ENCODE measurements around the gene RAP1GAP.

The RAP1GAP gene

DNA sequence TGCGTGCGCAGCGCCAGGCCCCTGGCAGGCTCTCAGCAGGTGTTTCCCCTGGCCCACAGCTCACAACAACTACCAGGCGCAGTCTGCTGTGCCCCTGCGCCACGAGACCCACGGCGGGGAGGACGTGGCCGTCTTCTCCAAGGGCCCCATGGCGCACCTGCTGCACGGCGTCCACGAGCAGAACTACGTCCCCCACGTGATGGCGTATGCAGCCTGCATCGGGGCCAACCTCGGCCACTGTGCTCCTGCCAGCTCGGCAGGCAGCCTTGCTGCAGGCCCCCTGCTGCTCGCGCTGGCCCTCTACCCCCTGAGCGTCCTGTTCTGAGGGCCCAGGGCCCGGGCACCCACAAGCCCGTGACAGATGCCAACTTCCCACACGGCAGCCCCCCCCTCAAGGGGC is 91.8 kb downstream of the RAP1GAP start:
- no peak for ATAC-seq
- no peaks in the 10 kb centered on the region for H3K36me3 Mint-ChIP-seq
- H3K27me3 Mint-ChIP-seq, result peaks cover 35% of the 10 kb centered on the region
- H3K27ac Mint-ChIP-seq, result no peak overlapping the region
- no peak overlapping the region for H3K4me3 Mint-ChIP-seq
- H3K9me3 Mint-ChIP-seq, result peaks cover 3% of the 10 kb centered on the region
- H3K4me1 Mint-ChIP-seq, result peaks cover 9% of the 10 kb centered on the region

DNA sequence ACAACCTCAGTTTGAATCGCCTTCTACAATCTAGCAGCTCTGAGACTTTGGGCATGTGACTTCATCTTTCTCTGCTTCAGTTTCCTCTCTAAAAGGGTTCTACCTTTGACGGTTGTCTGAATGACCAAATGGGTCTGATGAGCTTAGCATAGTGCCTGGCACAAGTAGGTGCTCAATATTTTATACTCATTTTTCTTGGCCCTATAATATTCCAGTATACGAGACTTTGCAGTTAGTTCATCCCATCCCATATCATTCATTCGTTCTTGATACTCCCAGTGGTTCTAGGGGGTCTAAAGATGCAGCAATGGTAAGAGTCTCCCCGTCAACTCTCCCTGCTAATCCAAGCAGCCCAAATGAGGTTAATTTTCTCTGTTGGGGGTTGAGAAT is 92.4 kb downstream of the RAP1GAP start:
- Mint-ChIP-seq H3K4me1 (peaks cover 9% of the 10 kb centered on the region), H3K27me3 (peaks cover 35% of the 10 kb centered on the region), H3K36me3 (no peaks in the 10 kb centered on the region), H3K9me3 (peaks cover 3% of the 10 kb centered on the region), H3K4me3 (no peak overlapping the region), H3K27ac (no peak overlapping the region)
- no peak for ATAC-seq

DNA sequence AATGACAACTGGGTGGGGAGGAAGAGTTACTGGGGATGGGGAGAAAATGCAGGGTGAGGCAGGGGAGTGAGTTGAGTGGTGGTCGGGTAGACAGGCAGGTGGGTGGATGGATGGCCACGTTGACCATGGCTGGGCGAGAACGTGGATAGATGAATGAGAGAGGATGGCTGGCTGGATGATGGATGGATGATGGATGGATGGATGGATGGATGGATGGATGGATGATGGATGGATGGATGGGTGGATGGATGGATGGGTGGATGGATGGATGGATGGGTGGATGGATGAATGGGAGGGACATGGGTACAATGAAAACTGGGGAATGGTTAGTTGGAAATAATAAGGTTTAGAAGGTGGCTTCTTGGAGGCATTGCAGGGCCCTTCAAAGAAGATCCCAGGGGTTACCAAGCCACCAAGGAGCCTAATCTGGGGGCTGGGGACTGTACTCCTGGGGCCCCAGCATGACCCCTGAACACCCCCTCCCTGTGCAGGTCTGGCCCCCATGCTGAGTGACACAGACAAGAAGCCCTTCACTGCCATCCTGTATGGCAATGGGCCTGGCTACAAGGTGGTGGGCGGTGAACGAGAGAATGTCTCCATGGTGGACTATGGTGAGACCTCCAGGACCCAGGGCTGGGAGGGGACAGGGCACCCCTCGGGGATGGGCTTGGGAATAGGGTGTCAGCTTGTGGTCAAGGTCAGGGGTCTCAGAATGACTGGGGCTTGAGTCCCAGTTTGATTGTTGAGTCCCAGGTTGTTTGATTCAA is 92.9 kb downstream of the RAP1GAP start:
- Mint-ChIP-seq H3K27ac (no peak overlapping the region), H3K4me3 (no peak overlapping the region), H3K36me3 (no peaks in the 10 kb centered on the region), H3K27me3 (peaks cover 35% of the 10 kb centered on the region), H3K4me1 (peaks cover 9% of the 10 kb centered on the region), H3K9me3 (peaks cover 3% of the 10 kb centered on the region)
- ATAC-seq, result no peak

DNA sequence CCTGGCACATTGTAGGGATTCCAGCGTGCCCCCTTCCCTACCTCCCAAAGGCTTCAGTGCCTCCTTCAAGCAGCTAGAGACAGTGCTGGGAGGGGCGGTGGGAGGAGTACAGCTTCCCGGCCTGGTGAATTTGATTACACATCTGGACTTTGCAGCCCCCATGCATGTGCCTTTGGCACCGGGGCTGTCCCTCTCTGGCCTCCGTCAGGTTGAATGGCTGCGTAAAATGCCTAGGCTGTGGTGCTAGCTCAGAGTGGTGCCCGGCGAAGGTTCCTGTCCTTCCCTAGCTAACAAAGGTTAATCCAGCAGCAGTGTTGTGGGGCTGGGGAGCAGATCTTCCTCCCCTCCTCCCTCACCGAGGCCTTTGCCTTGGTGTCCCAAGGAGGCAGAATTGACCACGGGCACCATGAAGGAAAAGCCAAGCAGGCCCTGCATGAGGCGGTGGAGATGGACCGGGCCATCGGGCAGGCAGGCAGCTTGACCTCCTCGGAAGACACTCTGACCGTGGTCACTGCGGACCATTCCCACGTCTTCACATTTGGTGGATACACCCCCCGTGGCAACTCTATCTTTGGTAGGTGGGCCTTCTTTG is 93.7 kb downstream of the RAP1GAP start:
- H3K27ac Mint-ChIP-seq, result no peak overlapping the region
- peaks cover 3% of the 10 kb centered on the region for H3K9me3 Mint-ChIP-seq
- H3K4me1 Mint-ChIP-seq, result peaks cover 9% of the 10 kb centered on the region
- H3K36me3 Mint-ChIP-seq, result no peaks in the 10 kb centered on the region
- ATAC-seq, result no peak
- H3K4me3 Mint-ChIP-seq, result no peak overlapping the region
- H3K27me3 Mint-ChIP-seq, result peaks cover 35% of the 10 kb centered on the region

DNA sequence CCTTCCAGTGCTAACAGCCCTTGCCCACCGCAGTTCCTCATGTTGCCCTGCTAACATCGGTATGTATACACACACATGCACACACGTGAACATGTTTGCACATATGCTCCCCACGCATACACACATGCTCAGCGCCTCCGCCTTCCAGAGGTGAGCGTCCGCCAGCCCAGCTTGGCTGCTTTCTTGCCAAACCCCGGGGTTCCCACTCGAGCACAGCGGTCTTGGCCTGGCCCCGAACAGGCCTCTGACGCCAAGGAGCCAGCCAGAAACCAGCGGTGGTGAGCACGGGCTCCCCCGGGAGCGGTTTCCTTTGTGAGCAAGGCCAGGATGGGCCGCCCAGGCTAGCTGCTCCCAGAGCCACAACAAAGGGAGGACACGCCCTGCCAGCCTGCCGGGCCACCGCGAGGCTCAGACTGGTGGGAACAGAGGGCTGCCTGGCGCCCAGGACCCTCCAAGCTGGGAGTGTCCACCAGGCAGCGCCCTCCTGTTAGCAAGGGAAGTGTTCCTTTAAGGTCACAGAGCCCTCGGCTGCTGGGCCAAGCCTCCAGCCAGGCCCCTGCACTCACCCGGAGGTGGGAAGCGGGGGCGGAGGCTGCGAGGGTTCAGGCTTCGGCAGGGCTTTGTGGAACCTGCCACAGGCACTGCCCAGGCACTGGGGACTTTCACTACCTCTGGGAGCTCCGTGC is 94.5 kb downstream of the RAP1GAP start:
- Mint-ChIP-seq H3K27ac (no peak overlapping the region), H3K36me3 (no peaks in the 10 kb centered on the region), H3K27me3 (peaks cover 35% of the 10 kb centered on the region), H3K9me3 (peaks cover 3% of the 10 kb centered on the region), H3K4me3 (no peak overlapping the region), H3K4me1 (peaks cover 9% of the 10 kb centered on the region)
- ATAC-seq, result no peak

DNA sequence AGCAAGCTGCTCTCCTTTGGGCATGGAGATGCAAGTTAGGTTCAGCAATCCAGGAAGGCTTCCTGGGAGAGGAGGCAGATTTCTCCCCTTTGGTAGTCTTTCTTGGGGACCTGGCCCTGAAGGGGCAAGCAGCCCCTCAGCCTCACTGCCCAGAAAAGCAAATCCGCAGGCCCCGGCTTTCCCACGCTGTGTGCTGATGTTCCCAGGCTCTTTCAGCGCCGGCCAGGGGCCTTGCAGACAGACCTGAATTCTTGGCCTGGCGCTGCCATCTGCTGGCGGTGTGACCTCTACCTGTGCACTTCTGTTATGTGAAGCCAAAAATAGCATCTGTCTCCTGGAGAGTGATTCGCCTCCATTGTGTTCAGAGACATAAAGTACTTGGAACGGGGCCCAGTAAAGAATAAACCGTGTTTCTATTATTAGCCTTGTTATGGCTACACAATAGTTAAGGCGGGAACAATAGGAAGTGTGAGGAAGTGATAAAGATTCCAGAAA is 95.1 kb downstream of the RAP1GAP start:
- H3K27ac Mint-ChIP-seq, result no peak overlapping the region
- peaks cover 3% of the 10 kb centered on the region for H3K9me3 Mint-ChIP-seq
- H3K27me3 Mint-ChIP-seq, result peaks cover 35% of the 10 kb centered on the region
- peaks cover 9% of the 10 kb centered on the region for H3K4me1 Mint-ChIP-seq
- peak; percentile 61 for ATAC-seq
- no peak overlapping the region for H3K4me3 Mint-ChIP-seq
- H3K36me3 Mint-ChIP-seq, result no peaks in the 10 kb centered on the region

DNA sequence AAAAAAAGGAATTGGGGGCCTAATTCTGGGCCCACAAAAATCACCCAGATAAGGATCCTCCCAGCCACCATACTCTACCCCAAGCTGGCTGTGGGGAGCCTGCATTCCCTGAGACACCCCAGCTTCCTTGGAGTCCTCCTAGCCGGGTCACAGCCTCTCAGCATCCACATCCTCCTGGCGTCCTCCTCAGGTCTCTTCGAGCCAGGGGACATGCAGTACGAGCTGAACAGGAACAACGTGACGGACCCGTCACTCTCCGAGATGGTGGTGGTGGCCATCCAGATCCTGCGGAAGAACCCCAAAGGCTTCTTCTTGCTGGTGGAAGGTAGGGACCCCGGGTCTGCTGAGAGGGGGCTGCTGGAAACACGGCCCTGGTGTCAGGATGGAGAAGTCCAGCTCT is 95.7 kb downstream of the RAP1GAP start:
- ATAC-seq, result no peak
- Mint-ChIP-seq H3K27ac (no peak overlapping the region), H3K4me1 (peaks cover 9% of the 10 kb centered on the region), H3K4me3 (no peak overlapping the region), H3K27me3 (peaks cover 35% of the 10 kb centered on the region), H3K9me3 (peaks cover 3% of the 10 kb centered on the region), H3K36me3 (peaks cover 2% of the 10 kb centered on the region)

DNA sequence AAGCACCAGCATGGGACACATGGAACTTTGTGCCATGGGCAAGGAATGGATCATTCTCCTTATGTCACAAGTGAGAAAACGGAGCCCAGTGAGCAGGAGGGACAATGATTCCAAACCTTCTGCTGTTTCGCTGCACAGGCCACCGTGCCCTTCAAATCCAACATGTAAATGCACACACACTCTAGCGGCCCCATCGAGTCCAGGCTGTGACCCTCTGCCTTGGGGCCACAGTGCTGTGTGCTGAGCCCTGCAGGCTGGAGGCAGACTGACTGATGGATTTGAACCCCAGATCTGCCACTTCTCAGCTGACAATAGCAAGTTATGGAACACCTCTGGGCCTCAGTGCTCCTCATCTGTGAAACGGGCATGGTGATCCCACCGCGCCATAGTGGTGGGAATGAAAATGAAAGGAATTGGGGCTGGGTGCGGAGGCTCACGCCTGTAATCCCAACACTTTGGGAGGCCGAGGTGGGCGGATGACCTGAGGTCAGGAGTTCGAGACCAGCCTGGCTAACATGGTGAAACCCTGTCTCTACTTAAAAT is 96.4 kb downstream of the RAP1GAP start:
- Mint-ChIP-seq H3K4me3 (no peak overlapping the region), H3K27me3 (peaks cover 35% of the 10 kb centered on the region), H3K36me3 (peaks cover 5% of the 10 kb centered on the region), H3K27ac (no peak overlapping the region), H3K4me1 (peaks cover 9% of the 10 kb centered on the region), H3K9me3 (peaks cover 3% of the 10 kb centered on the region)
- ATAC-seq, result no peak

DNA sequence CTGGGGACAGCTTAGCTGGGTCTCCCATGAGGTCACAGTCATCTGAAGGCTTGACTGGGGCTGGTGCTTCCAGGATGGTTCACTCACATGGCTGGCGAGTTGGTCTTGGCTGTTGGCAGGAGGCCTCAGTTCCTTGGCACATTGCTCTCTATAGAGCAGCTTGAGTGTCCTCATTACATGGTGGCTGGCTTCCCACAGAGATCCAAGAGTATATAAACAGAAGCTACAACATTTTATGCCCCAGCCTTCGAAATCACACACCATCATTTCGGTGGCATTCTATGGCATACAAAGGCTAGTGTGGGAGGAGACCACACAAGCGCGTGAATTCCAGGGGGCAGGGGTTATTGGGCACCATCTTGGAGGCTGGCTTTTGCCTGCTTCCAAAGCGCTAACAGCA is 96.9 kb downstream of the RAP1GAP start:
- Mint-ChIP-seq H3K27ac (no peak overlapping the region), H3K4me1 (peaks cover 9% of the 10 kb centered on the region), H3K9me3 (peaks cover 3% of the 10 kb centered on the region), H3K4me3 (no peak overlapping the region), H3K27me3 (peaks cover 35% of the 10 kb centered on the region), H3K36me3 (peaks cover 5% of the 10 kb centered on the region)
- no peak for ATAC-seq

DNA sequence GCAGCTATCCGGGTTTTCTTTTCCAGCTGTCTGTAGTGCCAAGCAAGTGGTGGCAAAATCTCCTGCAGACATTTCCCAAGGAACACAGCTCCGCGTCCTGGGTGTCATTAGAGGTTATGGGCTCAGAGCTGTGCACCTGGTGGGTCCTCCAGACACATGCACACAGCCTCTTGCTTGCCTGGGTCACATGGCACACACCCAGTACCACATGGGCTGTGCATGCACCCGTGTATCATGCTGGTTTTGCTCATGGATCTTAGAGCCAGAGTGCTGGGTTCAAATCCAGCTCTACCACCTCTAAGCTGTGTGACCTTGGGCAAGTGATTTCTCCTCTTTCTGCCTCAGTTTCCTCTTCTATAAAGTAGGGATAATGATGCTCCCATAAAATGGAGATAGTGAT is 98.3 kb downstream of the RAP1GAP start:
- peaks cover under 1% of the 10 kb centered on the region for H3K9me3 Mint-ChIP-seq
- H3K4me3 Mint-ChIP-seq, result no peak overlapping the region
- H3K4me1 Mint-ChIP-seq, result peaks cover 9% of the 10 kb centered on the region
- H3K27ac Mint-ChIP-seq, result no peak overlapping the region
- no peak for ATAC-seq
- peaks cover 5% of the 10 kb centered on the region for H3K36me3 Mint-ChIP-seq
- peaks cover 28% of the 10 kb centered on the region for H3K27me3 Mint-ChIP-seq

DNA sequence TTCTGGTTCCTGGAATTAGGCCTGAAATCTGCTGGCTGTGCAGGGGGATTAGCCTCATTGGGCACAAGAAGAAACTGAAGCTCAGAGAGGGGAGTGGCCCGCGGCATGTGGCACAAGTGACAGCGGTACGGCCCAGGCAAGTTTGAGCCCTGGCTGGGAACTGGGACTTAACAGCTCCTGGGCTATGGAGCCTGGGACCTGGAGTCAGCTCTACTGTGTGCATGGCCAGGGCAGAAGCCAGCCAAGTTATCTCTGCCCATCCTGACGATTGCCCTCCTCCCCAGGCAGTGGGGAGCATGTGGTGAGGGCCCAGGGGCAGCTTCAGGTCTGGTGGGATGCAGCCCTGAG is 98.7 kb downstream of the RAP1GAP start:
- Mint-ChIP-seq H3K9me3 (no peaks in the 10 kb centered on the region), H3K36me3 (peaks cover 5% of the 10 kb centered on the region), H3K4me3 (no peak overlapping the region), H3K27me3 (peaks cover 24% of the 10 kb centered on the region), H3K4me1 (peaks cover 9% of the 10 kb centered on the region), H3K27ac (no peak overlapping the region)
- no peak for ATAC-seq

DNA sequence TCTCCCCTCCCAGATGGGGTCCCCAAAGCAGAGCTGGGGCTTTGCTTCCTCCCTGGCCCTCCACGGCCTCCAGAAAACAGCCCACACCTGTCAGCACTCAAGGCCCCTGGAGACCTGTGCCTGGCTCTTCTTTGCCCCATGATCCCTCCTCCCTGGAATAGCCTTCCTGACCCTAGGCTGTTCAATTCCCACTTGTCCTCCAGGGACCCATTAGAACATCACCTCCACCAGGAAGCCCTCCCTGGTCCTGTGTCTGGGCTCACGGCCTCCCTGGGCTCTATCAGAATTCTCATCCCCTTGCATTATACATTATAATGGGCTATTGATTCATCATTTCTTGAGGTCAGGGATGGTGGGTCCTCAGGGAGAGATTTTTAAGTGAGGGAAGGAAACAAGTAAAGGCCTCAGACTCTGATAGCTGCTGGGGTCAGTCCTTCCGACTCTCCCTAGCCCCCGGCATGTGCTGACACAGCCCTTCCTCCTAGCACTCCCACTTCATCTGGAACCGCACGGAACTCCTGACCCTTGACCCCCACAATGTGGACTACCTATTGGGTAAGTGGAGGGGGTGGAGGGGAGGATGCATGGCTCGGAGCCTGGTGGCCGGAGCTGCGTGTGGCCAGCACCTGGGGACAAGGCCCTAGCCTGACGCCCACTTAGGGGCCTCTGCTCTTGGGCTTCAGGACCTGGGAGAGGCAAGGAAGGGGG is 99.2 kb downstream of the RAP1GAP start:
- Mint-ChIP-seq H3K27ac (no peak overlapping the region), H3K36me3 (peaks cover 5% of the 10 kb centered on the region), H3K4me3 (no peak overlapping the region), H3K9me3 (no peaks in the 10 kb centered on the region), H3K4me1 (peaks cover 9% of the 10 kb centered on the region), H3K27me3 (peaks cover 19% of the 10 kb centered on the region)
- ATAC-seq, result no peak

DNA sequence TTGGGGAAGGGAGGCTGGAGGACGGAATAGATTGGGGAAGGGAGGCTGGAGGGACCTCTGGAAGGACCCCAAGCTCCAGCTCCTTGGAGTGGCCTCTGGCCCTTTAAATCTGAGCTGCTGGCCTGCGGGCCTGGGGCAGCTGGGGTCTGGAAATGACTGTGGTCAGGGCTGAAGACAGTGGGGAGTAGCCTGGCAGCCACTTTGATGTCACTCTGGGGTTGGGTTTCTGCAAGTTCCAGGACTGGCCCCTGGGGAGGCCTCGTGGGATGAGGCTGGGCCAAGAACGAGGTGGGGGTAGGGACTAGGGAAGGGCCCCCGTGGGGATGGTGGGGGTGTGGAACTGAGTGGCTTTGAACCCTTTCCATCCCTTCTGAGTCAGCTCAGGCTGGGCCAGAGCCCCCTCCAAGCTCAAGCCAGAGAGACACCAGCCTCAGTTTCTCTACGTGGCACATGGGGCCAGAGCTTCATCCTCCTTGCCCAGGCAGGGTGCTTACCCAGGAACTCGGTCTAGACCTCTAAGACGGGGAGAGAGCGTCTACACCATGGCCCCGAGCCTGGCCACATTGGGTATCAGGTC is 100.3 kb downstream of the RAP1GAP start:
- peak; percentile 4 for ATAC-seq
- peaks cover 5% of the 10 kb centered on the region for H3K36me3 Mint-ChIP-seq
- H3K27me3 Mint-ChIP-seq, result peaks cover 8% of the 10 kb centered on the region
- no peak overlapping the region for H3K4me3 Mint-ChIP-seq
- no peaks in the 10 kb centered on the region for H3K9me3 Mint-ChIP-seq
- H3K27ac Mint-ChIP-seq, result no peak overlapping the region
- peaks cover 3% of the 10 kb centered on the region for H3K4me1 Mint-ChIP-seq

DNA sequence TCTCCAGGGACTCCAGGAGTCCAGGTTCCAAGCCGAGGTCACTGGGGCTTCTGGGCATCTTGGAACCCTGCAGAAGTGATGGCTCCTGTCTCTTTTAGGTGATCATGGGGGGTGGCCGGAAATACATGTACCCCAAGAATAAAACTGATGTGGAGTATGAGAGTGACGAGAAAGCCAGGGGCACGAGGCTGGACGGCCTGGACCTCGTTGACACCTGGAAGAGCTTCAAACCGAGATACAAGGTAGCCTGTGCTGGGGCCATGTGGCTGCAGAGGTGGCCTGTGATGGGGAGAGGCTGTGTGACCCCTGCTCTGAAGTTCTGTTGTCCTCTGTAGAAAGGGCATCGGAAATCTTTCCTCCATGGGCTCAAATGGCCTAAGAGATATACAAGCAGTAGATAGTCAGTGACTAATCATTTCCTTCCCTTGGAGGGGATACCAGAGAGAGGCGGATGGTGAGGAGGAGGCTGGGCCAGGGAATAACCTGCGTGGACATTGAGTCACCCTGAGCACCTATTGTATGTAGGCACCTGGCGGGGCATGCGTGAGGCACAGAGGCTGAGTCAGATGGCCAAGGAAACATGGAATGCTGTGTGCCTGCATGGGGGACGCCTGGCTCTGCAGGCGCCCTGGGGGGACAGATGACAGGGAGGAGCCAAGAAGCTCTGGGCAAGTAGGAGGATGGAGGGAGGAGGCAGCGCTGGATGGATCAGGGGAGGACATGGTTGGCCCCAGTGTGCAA is 101.0 kb downstream of the RAP1GAP start:
- Mint-ChIP-seq H3K4me1 (no peaks in the 10 kb centered on the region), H3K9me3 (no peaks in the 10 kb centered on the region), H3K36me3 (peaks cover 5% of the 10 kb centered on the region), H3K4me3 (no peak overlapping the region), H3K27ac (no peak overlapping the region), H3K27me3 (peaks cover 1% of the 10 kb centered on the region)
- no peak for ATAC-seq

Measured in stimulated activated memory B cell treated with anti-CD40 and anti-IgM and Interleukin-4, amounts not matched to agents 10 μg/mL and 1 μg/mL and 100 μg/mL, for 72 hours (primary cell).